H1 (cell line): ENCODE measurements around the gene NOXO1. TPM values are rescaled to one million over a fixed set of nuclear protein-coding genes. Genes with fewer than 3 reads are reported as not detected.
A peak's percentile ranks its signal among the peaks of the same experiment; 100 is the strongest.

Experiments
- BRCA1 ChIP-seq: IDR thresholded peaks from 2 replicates; pipeline ENCODE4 v1.6.1; 2012; ENCODE audit warnings: low read depth, low read length, improper control_type of control experiment
- CHD2 ChIP-seq: IDR thresholded peaks from 2 replicates; pipeline ENCODE4 v1.6.1; 2012; ENCODE audit warnings: low read length, improper control_type of control experiment
- CTBP2 ChIP-seq: IDR thresholded peaks from 2 replicates; pipeline ENCODE4 v1.7.0; 2011; ENCODE audit warnings: borderline replicate concordance, mild to moderate bottlenecking, moderate library complexity, mixed read lengths, low read length; ENCODE audit not compliant: insufficient read depth, insufficient read length
- EP300 ChIP-seq, 2 experiments: IDR thresholded peaks; 1 replicate in 1 of 2; 2 replicates in 1 of 2; pipeline ENCODE4 v1.6.1; 2011 to 2012; ENCODE audit warnings: low read depth in 2 of 2, low read length in 2 of 2, mild to moderate bottlenecking in 2 of 2, borderline replicate concordance in 1 of 2, inconsistent platforms in 1 of 2, moderate library complexity in 1 of 2
- GTF2F1 ChIP-seq: IDR thresholded peaks from 2 replicates; pipeline ENCODE4 v1.6.1; 2012; ENCODE audit warnings: low read depth, low read length, improper control_type of control experiment, borderline replicate concordance
- JUN ChIP-seq: IDR thresholded peaks from 2 replicates; pipeline ENCODE4 v1.6.1; 2011; ENCODE audit warnings: low read depth, mild to moderate bottlenecking, improper control_type of control experiment, low read length
- KDM1A ChIP-seq: fragments of 200-600, 300-600 bp; sonication (generic); IDR thresholded peaks from 2 replicates; pipeline ENCODE4 v1.7.1; 2016; ENCODE audit warnings: mild to moderate bottlenecking, low read length, borderline replicate concordance
- KDM4A ChIP-seq: IDR thresholded peaks from one replicate; pipeline ENCODE4 v1.7.1; 2012; ENCODE audit warnings: low read depth, mild to moderate bottlenecking, moderate library complexity, low read length, inconsistent platforms; ENCODE audit not compliant: severe bottlenecking
- MAFK ChIP-seq: IDR thresholded peaks from 2 replicates; pipeline ENCODE4 v1.6.1; 2012; ENCODE audit warnings: low read depth, mild to moderate bottlenecking, improper control_type of control experiment, low read length
- NANOG ChIP-seq: IDR thresholded peaks from 2 replicates; pipeline ENCODE4 v1.6.1; 2011; ENCODE audit warnings: low read length, low read depth, mild to moderate bottlenecking, inconsistent platforms; ENCODE audit not compliant: insufficient read depth, poor library complexity, severe bottlenecking
- PHF8 ChIP-seq: fragments of 200-600 bp; sonication (generic); conservative IDR thresholded peaks from 2 replicates; pipeline ENCODE4 v1.7.1; 2012; ENCODE audit warnings: low read depth, mild to moderate bottlenecking, inconsistent platforms, low read length, moderate library complexity
- POLR2A ChIP-seq, 2 experiments: IDR thresholded peaks; 1 replicate in 1 of 2; 2 replicates in 1 of 2; pipeline ENCODE4 v1.6.1; 2011; ENCODE audit warnings: low read depth in 2 of 2, low read length in 2 of 2, mild to moderate bottlenecking in 2 of 2; ENCODE audit errors: control extremely low read depth in 1 of 2
- RXRA ChIP-seq: IDR thresholded peaks from 2 replicates; pipeline ENCODE4 v1.6.1; 2011; ENCODE audit warnings: low read depth, mild to moderate bottlenecking, low read length, moderate library complexity; ENCODE audit not compliant: insufficient read depth
- SIRT6 ChIP-seq: IDR thresholded peaks from one replicate; pipeline ENCODE4 v1.7.1; 2012; ENCODE audit warnings: low read length, inconsistent platforms
- SIX5 ChIP-seq: IDR thresholded peaks from 2 replicates; pipeline ENCODE4 v1.6.1; 2011; ENCODE audit warnings: mild to moderate bottlenecking, low read depth, low read length
- SP1 ChIP-seq: IDR thresholded peaks from 2 replicates; pipeline ENCODE4 v1.6.1; 2011; ENCODE audit warnings: low read depth, low read length
- SP4 ChIP-seq: IDR thresholded peaks from 2 replicates; pipeline ENCODE4 v1.6.1; 2012; ENCODE audit warnings: low read length, inconsistent platforms
- SRF ChIP-seq: IDR thresholded peaks from 2 replicates; pipeline ENCODE4 v1.6.1; 2011; ENCODE audit warnings: mild to moderate bottlenecking, low read depth, low read length, moderate library complexity
- TAF7 ChIP-seq: optimal IDR thresholded peaks from 2 replicates; pipeline ENCODE3; 2011; ENCODE audit warnings: low read depth, mild to moderate bottlenecking, inconsistent platforms, low read length, moderate library complexity, borderline replicate concordance
- TEAD4 ChIP-seq: IDR thresholded peaks from 2 replicates; pipeline ENCODE4 v1.6.1; 2012; ENCODE audit warnings: low read depth, low read length, inconsistent platforms, mixed read lengths
- polyA plus RNA-seq, 7 experiments: library from polyadenylated mRNA; depleted of rRNA in 3 of 7; stranded (reverse) in 5 of 7; unstranded in 2 of 7; fragments of >200 nt in 5 of 7; fragments of 200-250 nt in 2 of 7; gene quantifications; 1 replicate in 5 of 7; 2 replicates in 1 of 7; 4 replicates in 1 of 7; pipeline versions ENCODE4 v1.2.1 to v1.2.3, GENCODE V29; 2011 to 2013; ENCODE audit warnings: missing spikeins in 2 of 7, mixed read lengths in 2 of 7
- total RNA-seq: library from RNA; stranded (reverse); fragmentation: NEBNext Ultra II Directional; extraction: Animal tissue kit (Norgen Biotek cat#: 25700); gene quantifications from 2 replicates; pipeline ENCODE4 v1.2.1, GENCODE V29; 2021
- TF ChIP-seq, protein P1 (sequence below): IDR thresholded peaks from 2 replicates; pipeline ENCODE4 v1.6.1; 2012; ENCODE audit warnings: low read length, inconsistent platforms
- TF ChIP-seq, protein P2 (sequence below): IDR thresholded peaks from 2 replicates; pipeline ENCODE4 v1.6.1; 2012; ENCODE audit warnings: inconsistent platforms

Gene NOXO1
- total and polyA plus RNA-seq, 2 of the 8 experiments (the other 6 are each of a cell fraction or from before 2014, with no cell fraction given) = 1.3 to 2.5 TPM

DNA sequence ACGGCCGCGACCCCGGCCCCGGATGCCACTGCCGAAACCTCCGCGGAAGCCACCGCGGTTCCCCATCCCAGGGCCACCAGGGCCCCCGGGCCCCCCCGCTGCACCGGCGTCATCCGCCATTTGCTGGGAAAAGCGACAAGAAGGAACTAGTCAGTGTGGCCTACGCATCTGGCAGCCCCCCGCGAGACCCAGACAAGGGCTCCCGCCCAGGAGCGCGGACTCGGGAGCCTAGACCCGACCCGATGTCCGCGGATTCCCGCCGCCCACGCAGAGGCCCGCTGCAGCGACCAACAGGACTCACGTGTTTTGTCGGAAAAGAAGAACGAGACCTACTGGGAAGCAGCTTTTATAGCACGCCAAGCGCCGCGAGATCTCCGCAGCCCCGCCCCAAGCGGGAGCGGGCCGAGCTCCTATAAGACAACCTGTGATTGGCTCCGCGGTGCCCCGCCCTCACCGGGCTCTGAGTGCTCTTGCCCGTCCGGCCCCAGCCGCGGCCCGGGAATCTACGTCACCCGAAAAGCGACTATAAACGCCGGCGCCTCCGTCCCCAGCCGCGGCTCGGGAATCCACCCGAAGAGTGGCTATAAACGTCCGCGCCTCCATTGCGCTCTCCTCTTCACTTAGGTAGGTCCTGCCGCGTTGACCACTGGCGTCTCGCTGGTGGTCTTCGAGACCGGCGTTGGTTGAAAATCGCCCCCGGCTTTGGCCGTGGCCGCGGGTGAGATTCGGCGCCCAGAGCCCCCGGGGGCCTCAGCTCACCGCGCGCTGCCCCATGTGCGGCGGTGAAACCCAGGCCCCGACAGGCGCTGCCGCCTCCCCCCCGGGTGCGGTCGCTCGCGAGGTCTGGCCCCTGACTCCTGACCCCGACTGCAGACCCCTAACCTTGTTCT is 16.5 kb downstream of the NOXO1 start, which contains the start of gene RPS2 (continued):
- no peak for TF ChIP-seq EP300 (IDR thresholded peaks at IDR 0.05; ENCODE audit: borderline replicate concordance in 1 of 2, low read depth in 2 of 2, low read length in 2 of 2)
- TF ChIP-seq CHD2 = peak; percentile 96
- no peak for TF ChIP-seq SIX5
- peak; percentile 48; the same call in 1 of the 2 replicates for TF ChIP-seq SRF
- no peak for TF ChIP-seq KDM1A
- TF ChIP-seq, protein P1, sequence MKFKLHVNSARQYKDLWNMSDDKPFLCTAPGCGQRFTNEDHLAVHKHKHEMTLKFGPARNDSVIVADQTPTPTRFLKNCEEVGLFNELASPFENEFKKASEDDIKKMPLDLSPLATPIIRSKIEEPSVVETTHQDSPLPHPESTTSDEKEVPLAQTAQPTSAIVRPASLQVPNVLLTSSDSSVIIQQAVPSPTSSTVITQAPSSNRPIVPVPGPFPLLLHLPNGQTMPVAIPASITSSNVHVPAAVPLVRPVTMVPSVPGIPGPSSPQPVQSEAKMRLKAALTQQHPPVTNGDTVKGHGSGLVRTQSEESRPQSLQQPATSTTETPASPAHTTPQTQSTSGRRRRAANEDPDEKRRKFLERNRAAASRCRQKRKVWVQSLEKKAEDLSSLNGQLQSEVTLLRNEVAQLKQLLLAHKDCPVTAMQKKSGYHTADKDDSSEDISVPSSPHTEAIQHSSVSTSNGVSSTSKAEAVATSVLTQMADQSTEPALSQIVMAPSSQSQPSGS = peak; percentile 51; the same call in 1 of the 2 replicates
- TF ChIP-seq NANOG = no peak
- TF ChIP-seq JUN = no peak
- peak; percentile 86 for TF ChIP-seq BRCA1
- peak; percentile 85 for TF ChIP-seq SP1
- no peak for TF ChIP-seq RXRA
- no peak for TF ChIP-seq CTBP2
- no peak for TF ChIP-seq TEAD4
- TF ChIP-seq, protein P2, sequence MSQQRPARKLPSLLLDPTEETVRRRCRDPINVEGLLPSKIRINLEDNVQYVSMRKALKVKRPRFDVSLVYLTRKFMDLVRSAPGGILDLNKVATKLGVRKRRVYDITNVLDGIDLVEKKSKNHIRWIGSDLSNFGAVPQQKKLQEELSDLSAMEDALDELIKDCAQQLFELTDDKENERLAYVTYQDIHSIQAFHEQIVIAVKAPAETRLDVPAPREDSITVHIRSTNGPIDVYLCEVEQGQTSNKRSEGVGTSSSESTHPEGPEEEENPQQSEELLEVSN = peak; percentile 17; the same call in 1 of the 2 replicates
- TF ChIP-seq MAFK = no peak
- peak; percentile 85 for TF ChIP-seq KDM4A
- TF ChIP-seq SIRT6 = no peak
- peak; percentile 93 for TF ChIP-seq GTF2F1
- TF ChIP-seq TAF7 = peak; percentile 99
- TF ChIP-seq POLR2A (IDR thresholded peaks at IDR 0.05; ENCODE audit: control extremely low read depth in 1 of 2, low read depth in 2 of 2, low read length in 2 of 2) = peak; percentile 99 to 100
- peak; percentile 93 for TF ChIP-seq PHF8
- 0 out of 2 replicates have a peak, but pooled peaks have one; percentile 72 for TF ChIP-seq SP4
